Keratinocyte (primary cell): Measurements from ENCODE around the gene RNASE8.

Source experiments
- CTCF ChIP-seq, 3 experiments: IDR thresholded peaks in 1 of 3; conservative IDR thresholded peaks in 1 of 3; optimal IDR thresholded peaks in 1 of 3; 2 replicates in 2 of 3; 3 replicates in 1 of 3; pipeline versions ENCODE3 to v1.5.1; 2011; ENCODE audit warnings: low read length in 3 of 3, mild to moderate bottlenecking in 3 of 3, moderate library complexity in 2 of 3, control low read depth in 1 of 3, inconsistent platforms in 1 of 3; ENCODE audit not compliant: insufficient read depth in 2 of 3; ENCODE audit errors: extremely low read depth in 1 of 3
- EZH2 ChIP-seq: IDR thresholded peaks from one replicate; pipeline ENCODE4 v1.6.1; 2012; ENCODE audit warnings: inconsistent platforms, mild to moderate bottlenecking, low read length, moderate library complexity

GRCh38 chr14:21017528-21018245 is 39.9 kb upstream of the RNASE8 start:
- no peak for TF ChIP-seq EZH2
- TF ChIP-seq CTCF (optimal IDR thresholded peaks at IDR 0.05 in 1 of 3, IDR thresholded peaks at IDR 0.05 in 1 of 3, conservative IDR thresholded peaks at IDR 0.05 in 1 of 3; ENCODE audit: extremely low read depth in 1 of 3, insufficient read depth in 2 of 3, low read length in 3 of 3), result no peak
